Fibroblast of skin of abdomen (primary cell): ENCODE results near the gene FAIM2.

Source experiments
- DNase-seq: peaks from one replicate; pipeline ENCODE4 v3.0.0-alpha.2; 2013

FAIM2 gene

DNA sequence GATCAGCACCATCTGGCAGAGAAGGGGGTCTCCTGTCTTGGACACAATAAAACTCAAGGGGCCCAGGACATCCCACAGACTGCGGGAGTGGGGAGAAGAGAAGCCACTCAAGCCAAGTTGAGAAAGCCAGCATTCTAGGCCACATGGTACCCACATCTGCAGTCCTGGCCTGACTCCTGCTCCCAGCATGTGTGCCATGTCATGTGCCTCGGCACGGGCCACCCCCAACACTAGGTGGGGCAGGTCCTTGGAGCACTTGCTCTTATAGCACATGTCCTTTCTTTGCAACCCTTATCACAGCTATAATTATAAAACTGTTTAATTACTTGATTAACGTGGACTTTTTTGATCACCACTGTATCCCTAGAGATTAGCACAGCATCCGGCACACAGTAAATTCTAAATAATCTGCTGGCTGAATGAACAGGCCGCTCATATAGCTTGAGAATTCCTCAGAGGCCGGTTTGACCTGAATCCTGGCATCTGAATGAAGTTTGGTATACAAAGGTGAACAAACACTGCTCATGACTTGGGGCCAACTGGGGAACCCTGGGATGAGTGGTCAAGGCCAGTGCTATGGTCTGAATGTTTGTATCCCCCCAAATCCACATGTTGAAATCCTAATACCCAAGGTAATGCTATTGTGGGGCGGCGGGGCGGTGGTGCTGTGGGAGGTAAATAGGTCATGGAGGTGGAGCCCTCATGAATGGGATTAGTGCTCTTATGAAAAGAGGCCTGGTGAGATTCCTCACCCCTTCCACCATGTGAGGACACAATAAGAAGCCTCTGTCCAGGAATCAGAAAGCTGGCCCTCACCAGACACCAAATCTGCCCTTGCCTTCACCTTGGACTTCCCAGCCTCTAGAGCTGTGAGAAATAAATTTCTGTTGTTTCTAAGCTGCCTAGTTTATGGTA is 82.1 kb downstream of the FAIM2 start:
- no peak for DNase-seq

DNA sequence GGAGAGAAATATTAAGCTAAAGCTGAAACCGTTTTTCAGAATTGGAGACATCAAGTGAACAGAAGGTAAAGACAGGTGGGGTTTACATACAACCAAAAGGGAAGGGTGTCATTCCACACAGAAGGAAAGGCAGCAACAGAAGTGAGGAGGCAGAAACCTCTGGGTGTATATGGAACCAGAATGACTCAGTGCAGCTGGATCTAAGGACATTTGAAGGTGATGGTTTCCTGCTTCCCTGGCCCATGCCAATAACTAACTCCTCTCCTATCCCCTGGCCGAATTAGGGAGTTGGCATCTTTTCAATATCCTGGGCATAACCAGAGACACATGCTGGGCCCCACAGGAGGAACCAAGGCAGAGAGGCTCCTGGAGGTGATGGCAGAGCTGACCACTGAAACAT is 83.9 kb downstream of the FAIM2 start:
- no peak for DNase-seq

DNA sequence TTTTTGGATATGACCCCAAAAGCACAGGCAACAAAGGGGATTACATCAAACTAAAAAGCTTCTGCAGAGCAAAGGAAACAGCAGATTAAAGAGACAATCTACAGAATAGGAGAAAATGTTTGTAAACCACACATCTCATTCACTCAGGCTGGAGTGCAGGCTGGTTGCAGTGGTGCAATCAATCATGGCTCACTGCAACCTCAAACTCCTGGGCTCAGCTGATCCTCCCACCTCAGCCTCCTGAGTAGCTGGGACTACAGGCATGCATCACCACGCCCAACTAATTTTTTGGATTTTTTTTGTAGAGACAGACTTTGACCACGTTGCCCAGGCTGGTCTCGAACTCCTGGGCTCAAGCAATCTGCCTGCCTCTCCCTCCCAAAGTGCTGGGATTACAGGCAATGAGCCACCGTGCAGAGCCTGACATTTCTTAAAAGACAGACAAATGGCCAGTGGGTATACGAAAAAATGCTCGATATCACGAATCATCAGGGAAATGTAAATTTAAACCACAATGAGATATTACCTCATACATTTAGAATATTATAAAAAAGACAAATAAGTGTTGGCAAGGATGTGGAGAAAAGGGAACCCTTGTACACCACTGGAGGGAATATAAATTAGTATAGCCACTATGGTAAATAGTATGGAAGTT is 85.3 kb downstream of the FAIM2 start:
- DNase-seq: peak; percentile 44
